HepG2 (cell line): ENCODE measurements around the gene SULT1B1. TPM values are rescaled to one million over a fixed set of nuclear protein-coding genes. Genes with fewer than 3 reads are reported as not detected.
A peak's percentile ranks its signal among the peaks of the same experiment; 100 is the strongest.

Source experiments
- CEBPG ChIP-seq: IDR thresholded peaks from 2 replicates; pipeline ENCODE4 v1.6.1; 2016
- ESRRA ChIP-seq: sonication (generic); formaldehyde crosslinking; IDR thresholded peaks from 2 replicates; pipeline ENCODE4 v1.5.1; 2020; ENCODE audit warnings: mild to moderate bottlenecking, low read depth, missing genetic modification reagents
- ISL2 ChIP-seq: sonication (generic); formaldehyde crosslinking; IDR thresholded peaks from 2 replicates; pipeline ENCODE4 v1.5.0; 2020; ENCODE audit warnings: missing genetic modification reagents
- JUND ChIP-seq: sonication (generic); formaldehyde crosslinking; IDR thresholded peaks from 2 replicates; pipeline ENCODE4 v1.8.0; 2022; ENCODE audit warnings: mild to moderate bottlenecking, missing genetic modification reagents
- KDM5B ChIP-seq: sonication (generic); formaldehyde crosslinking; IDR thresholded peaks from 2 replicates; pipeline ENCODE4 v1.4.0; 2020; ENCODE audit warnings: missing genetic modification reagents, mild to moderate bottlenecking, borderline replicate concordance
- NCOA1 ChIP-seq: sonication (generic); formaldehyde crosslinking; IDR thresholded peaks from 2 replicates; pipeline ENCODE4 v1.9.0; 2021; ENCODE audit warnings: missing genetic modification reagents
- POGZ ChIP-seq: sonication (generic); formaldehyde crosslinking; IDR thresholded peaks from 2 replicates; pipeline ENCODE4 v1.4.0; 2020; ENCODE audit warnings: mild to moderate bottlenecking, missing genetic modification reagents
- SNRNP70 ChIP-seq: fragments of 200-400 bp; formaldehyde crosslinking; IDR thresholded peaks from 2 replicates; pipeline ENCODE4 v1.6.1; 2017; ENCODE audit warnings: mild to moderate bottlenecking, low read depth, low read length, moderate library complexity
- STAG1 ChIP-seq: sonication (generic); formaldehyde crosslinking; IDR thresholded peaks from 2 replicates; pipeline ENCODE4 v1.4.0; 2020; ENCODE audit warnings: missing genetic modification reagents
- TSC22D2 ChIP-seq: sonication (generic); formaldehyde crosslinking; IDR thresholded peaks from 2 replicates; pipeline ENCODE4 v1.5.1; 2020; ENCODE audit warnings: missing genetic modification reagents, mild to moderate bottlenecking, borderline replicate concordance
- U2AF2 ChIP-seq: fragments of 200-400 bp; formaldehyde crosslinking; IDR thresholded peaks from 2 replicates; pipeline ENCODE4 v1.6.1; 2017; ENCODE audit warnings: low read depth, mild to moderate bottlenecking, low read length
- ZBTB20 ChIP-seq: sonication (generic); formaldehyde crosslinking; IDR thresholded peaks from 2 replicates; pipeline ENCODE4 v1.8.1; 2023; ENCODE audit warnings: missing genetic modification reagents, low read depth, mild to moderate bottlenecking, borderline replicate concordance
- ZNF10 ChIP-seq: sonication (generic); formaldehyde crosslinking; IDR thresholded peaks from 2 replicates; pipeline ENCODE4 v1.4.0; 2020; ENCODE audit warnings: mild to moderate bottlenecking, low read depth, missing genetic modification reagents, borderline replicate concordance
- ZNF225 ChIP-seq: sonication (generic); formaldehyde crosslinking; IDR thresholded peaks from 2 replicates; pipeline ENCODE4 v1.4.0; 2020; ENCODE audit warnings: mild to moderate bottlenecking, missing genetic modification reagents
- ZNF230 ChIP-seq: sonication (generic); formaldehyde crosslinking; IDR thresholded peaks from 2 replicates; pipeline ENCODE4 v1.4.0; 2020; ENCODE audit warnings: mild to moderate bottlenecking, missing genetic modification reagents
- ZNF260 ChIP-seq: sonication (generic); formaldehyde crosslinking; IDR thresholded peaks from 2 replicates; pipeline ENCODE4 v1.4.0; 2020; ENCODE audit warnings: missing genetic modification reagents, low read depth, mild to moderate bottlenecking, borderline replicate concordance
- ZNF577 ChIP-seq: sonication (generic); formaldehyde crosslinking; IDR thresholded peaks from 2 replicates; pipeline ENCODE4 v1.4.0; 2020; ENCODE audit warnings: mild to moderate bottlenecking, low read depth, missing genetic modification reagents, borderline replicate concordance
- ZNF607 ChIP-seq: sonication (generic); formaldehyde crosslinking; IDR thresholded peaks from 2 replicates; pipeline ENCODE4 v1.5.1; 2020; ENCODE audit warnings: missing genetic modification reagents, mild to moderate bottlenecking, borderline replicate concordance
- ZNF652 ChIP-seq: IDR thresholded peaks from 2 replicates; pipeline ENCODE4 v1.6.1; 2016; ENCODE audit warnings: low read depth, borderline replicate concordance
- ZNF678 ChIP-seq: sonication (generic); formaldehyde crosslinking; IDR thresholded peaks from 2 replicates; pipeline ENCODE4 v1.4.0; 2020; ENCODE audit warnings: mild to moderate bottlenecking, missing genetic modification reagents
- ZNF713 ChIP-seq: sonication (generic); formaldehyde crosslinking; IDR thresholded peaks from 2 replicates; pipeline ENCODE4 v1.4.0; 2020; ENCODE audit warnings: mild to moderate bottlenecking, missing genetic modification reagents
- polyA plus RNA-seq, 8 experiments: library from polyadenylated mRNA; depleted of rRNA in 3 of 8; stranded (reverse) in 7 of 8; unstranded in 1 of 8; fragments of >200 nt; fragmentation: Illumina TruSeq in 4 of 8; extraction: Trizol in 4 of 8; gene quantifications; 2 replicates each; pipeline versions ENCODE4 v1.2.1 to v1.2.3, GENCODE V29; 2011 to 2016; ENCODE audit warnings: low read depth in 4 of 8, missing spikeins in 1 of 8, mixed read lengths in 1 of 8; ENCODE audit not compliant: insufficient read depth in 1 of 8
- total RNA-seq, 5 experiments: library from RNA; depleted of rRNA; stranded (reverse); fragments of >200 nt; fragmentation: Illumina TruSeq; extraction: Trizol; gene quantifications; 2 replicates each; pipeline ENCODE4 v1.2.3, GENCODE V29; 2016; ENCODE audit warnings: low read depth in 1 of 5
- TF ChIP-seq, protein P1 (sequence below): sonication (generic); formaldehyde crosslinking; IDR thresholded peaks from 2 replicates; pipeline ENCODE4 v1.8.0; 2022; ENCODE audit warnings: mild to moderate bottlenecking, missing genetic modification reagents, borderline replicate concordance
- TF ChIP-seq, protein P2 (sequence below): sonication (generic); formaldehyde crosslinking; IDR thresholded peaks from 2 replicates; pipeline ENCODE4 v1.5.0; 2020; ENCODE audit warnings: mild to moderate bottlenecking, missing genetic modification reagents, borderline replicate concordance
- TF ChIP-seq, protein P3 (sequence below): sonication (generic); formaldehyde crosslinking; IDR thresholded peaks from 2 replicates; pipeline ENCODE4 v1.4.0; 2020; ENCODE audit warnings: missing genetic modification reagents, low read depth, mild to moderate bottlenecking, borderline replicate concordance
- TF ChIP-seq, protein P4 (sequence below): sonication (generic); formaldehyde crosslinking; IDR thresholded peaks from 2 replicates; pipeline ENCODE4 v1.5.0; 2020; ENCODE audit warnings: missing genetic modification reagents, mild to moderate bottlenecking, borderline replicate concordance

The SULT1B1 gene
- total and polyA plus RNA-seq, 2 of the 13 experiments (the other 11 are each of a cell fraction or from before 2014, with no cell fraction given), result 0.20 to 0.25 TPM

DNA sequence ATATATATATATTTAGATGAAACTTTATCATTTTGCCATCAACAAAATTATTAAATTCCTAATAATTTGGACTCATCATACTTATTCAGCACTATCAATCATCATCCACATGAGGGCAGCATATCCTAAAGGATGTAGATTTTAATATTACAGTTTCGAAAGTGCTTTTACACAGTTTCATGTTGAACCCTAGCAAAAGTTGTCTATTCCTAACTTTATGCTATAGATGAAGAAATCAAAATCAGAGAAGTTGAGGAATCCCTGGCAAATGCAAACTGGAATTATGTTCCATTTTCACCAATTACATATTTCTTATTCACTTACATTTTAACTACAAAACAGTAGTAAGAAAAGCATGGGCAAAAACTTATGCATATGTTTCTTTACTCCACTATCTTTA, 70.8 kb downstream of the SULT1B1 start (continued):
- TF ChIP-seq, protein P1, sequence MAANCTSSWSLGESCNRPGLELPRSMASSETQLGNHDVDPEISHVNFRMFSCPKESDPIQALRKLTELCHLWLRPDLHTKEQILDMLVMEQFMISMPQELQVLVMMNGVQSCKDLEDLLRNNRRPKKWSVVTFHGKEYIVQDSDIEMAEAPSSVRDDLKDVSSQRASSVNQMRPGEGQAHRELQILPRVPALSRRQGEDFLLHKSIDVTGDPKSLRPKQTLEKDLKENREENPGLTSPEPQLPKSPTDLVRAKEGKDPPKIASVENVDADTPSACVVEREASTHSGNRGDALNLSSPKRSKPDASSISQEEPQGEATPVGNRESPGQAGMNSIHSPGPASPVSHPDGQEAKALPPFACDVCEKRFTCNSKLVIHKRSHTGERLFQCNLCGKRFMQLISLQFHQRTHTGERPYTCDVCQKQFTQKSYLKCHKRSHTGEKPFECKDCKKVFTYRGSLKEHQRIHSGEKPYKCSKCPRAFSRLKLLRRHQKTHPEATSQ (CRISPR knock-in tag), result no peak
- TF ChIP-seq ZNF577 (CRISPR knock-in tag) (no peak), ZNF713 (CRISPR knock-in tag) (no peak), SNRNP70 (no peak), ESRRA (CRISPR knock-in tag) (no peak), ZNF678 (CRISPR knock-in tag) (no peak), TSC22D2 (CRISPR knock-in tag) (no peak), ZNF230 (CRISPR knock-in tag) (no peak), ZNF607 (CRISPR knock-in tag) (no peak), ZBTB20 (CRISPR knock-in tag) (no peak), U2AF2 (no peak), ZNF10 (CRISPR knock-in tag) (no peak), POGZ (0 out of 2 replicates have a peak, but pooled peaks have one; percentile 22), ZNF225 (CRISPR knock-in tag) (no peak), ZNF652 (no peak), CEBPG (peak; percentile 33; the same call in 1 of the 2 replicates), JUND (CRISPR knock-in tag) (no peak), KDM5B (CRISPR knock-in tag) (no peak), STAG1 (peak; percentile 94), NCOA1 (no peak), ZNF260 (no peak), ISL2 (CRISPR knock-in tag) (0 out of 2 replicates have a peak, but pooled peaks have one; percentile 18)
- TF ChIP-seq, protein P2, sequence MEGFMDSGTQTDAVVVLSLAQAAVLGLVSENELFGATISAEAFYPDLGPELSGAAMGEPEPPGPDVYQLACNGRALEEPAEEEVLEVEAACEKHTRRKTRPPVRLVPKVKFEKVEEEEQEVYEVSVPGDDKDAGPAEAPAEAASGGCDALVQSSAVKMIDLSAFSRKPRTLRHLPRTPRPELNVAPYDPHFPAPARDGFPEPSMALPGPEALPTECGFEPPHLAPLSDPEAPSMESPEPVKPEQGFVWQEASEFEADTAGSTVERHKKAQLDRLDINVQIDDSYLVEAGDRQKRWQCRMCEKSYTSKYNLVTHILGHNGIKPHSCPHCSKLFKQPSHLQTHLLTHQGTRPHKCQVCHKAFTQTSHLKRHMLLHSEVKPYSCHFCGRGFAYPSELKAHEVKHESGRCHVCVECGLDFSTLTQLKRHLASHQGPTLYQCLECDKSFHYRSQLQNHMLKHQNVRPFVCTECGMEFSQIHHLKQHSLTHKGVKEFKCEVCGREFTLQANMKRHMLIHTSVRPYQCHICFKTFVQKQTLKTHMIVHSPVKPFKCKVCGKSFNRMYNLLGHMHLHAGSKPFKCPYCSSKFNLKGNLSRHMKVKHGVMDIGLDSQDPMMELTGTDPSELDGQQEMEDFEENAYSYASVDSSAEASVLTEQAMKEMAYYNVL (CRISPR knock-in tag), result no peak
- TF ChIP-seq, protein P3, sequence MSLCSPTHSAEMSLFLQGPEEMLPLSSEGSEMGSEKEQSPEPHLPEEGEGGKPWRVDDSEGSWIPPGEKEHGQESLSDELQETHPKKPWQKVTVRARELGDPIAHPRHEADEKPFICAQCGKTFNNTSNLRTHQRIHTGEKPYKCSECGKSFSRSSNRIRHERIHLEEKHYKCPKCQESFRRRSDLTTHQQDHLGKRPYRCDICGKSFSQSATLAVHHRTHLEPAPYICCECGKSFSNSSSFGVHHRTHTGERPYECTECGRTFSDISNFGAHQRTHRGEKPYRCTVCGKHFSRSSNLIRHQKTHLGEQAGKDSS, result no peak
- TF ChIP-seq, protein P4, sequence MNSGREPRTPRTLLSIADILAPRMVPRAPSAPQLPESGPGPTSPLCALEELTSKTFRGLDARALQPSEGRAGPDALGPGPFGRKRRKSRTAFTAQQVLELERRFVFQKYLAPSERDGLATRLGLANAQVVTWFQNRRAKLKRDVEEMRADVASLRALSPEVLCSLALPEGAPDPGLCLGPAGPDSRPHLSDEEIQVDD, result no peak
